BLaER1 (cell line): Measurements from ENCODE around the gene CD109.

ENCODE experiments used
- H3K27ac ChIP-seq: shearing (Covaris generic); formaldehyde crosslinking; 2 replicates; pipeline ENCODE4 v1.8.1; 2022
- H3K27me3 ChIP-seq: shearing (Covaris generic); formaldehyde crosslinking; 2 replicates; pipeline ENCODE4 v1.8.1; 2022
- H3K36me3 ChIP-seq: shearing (Covaris generic); formaldehyde crosslinking; 2 replicates; pipeline ENCODE4 v1.8.1; 2022
- H3K4me1 ChIP-seq: shearing (Covaris generic); formaldehyde crosslinking; 2 replicates; pipeline ENCODE4 v1.8.1; 2022
- H3K4me2 ChIP-seq: shearing (Covaris generic); formaldehyde crosslinking; 2 replicates; pipeline ENCODE4 v1.8.1; 2022
- H3K4me3 ChIP-seq: shearing (Covaris generic); formaldehyde crosslinking; 2 replicates; pipeline ENCODE4 v1.8.1; 2022
- H3K9ac ChIP-seq: shearing (Covaris generic); formaldehyde crosslinking; 2 replicates; pipeline ENCODE4 v1.8.1; 2022
- H3K9me3 ChIP-seq: shearing (Covaris generic); formaldehyde crosslinking; 2 replicates; pipeline ENCODE4 v1.8.1; 2022
- H4K20me1 ChIP-seq: shearing (Covaris generic); formaldehyde crosslinking; 2 replicates; pipeline ENCODE4 v1.8.1; 2022
- Cebpa-rat ChIP-seq: shearing (Covaris generic); IDR thresholded peaks from 2 replicates; pipeline ENCODE4 v1.8.1; 2022

Gene CD109

GRCh38 chr6:73695619-73696421 lies at the start of gene CD109:
CD109 (plus strand) TSS chr6:73696203; CDS start chr6:73696216, 13 bp downstream.
- H3K4me2 ChIP-seq, result peak within 1 kb of the TSS; percentile 90
- no peak within 1 kb of the TSS for H3K27ac ChIP-seq

GRCh38 chr6:73648166-73648565 lies 47.8 kb upstream of the CD109 start:
- no peak overlapping the region for H3K9ac ChIP-seq
- no peak for TF ChIP-seq Cebpa-rat
- peaks cover 9% of the 10 kb centered on the region for H3K4me1 ChIP-seq
- no peaks in the 10 kb centered on the region for H4K20me1 ChIP-seq
- no peak overlapping the region for H3K27ac ChIP-seq
- no peaks in the 10 kb centered on the region for H3K9me3 ChIP-seq
- no peak overlapping the region for H3K4me3 ChIP-seq
- no peak overlapping the region for H3K4me2 ChIP-seq
- peaks cover 10% of the 10 kb centered on the region; the same call in 1 of the 2 replicates for H3K36me3 ChIP-seq
- no peaks in the 10 kb centered on the region for H3K27me3 ChIP-seq

More at GRCh38 chr6:73695619-73696421, at the start of gene CD109:
- H3K4me3 ChIP-seq, result peak within 1 kb of the TSS; percentile 64
- TF ChIP-seq Cebpa-rat, result no peak
- H3K36me3 ChIP-seq, result no peaks in the 10 kb centered on the region
- H3K27me3 ChIP-seq, result peaks cover 45% of the 10 kb centered on the region
- peaks cover 11% of the 10 kb centered on the region for H3K4me1 ChIP-seq
- no peaks in the 10 kb centered on the region for H4K20me1 ChIP-seq
- H3K9ac ChIP-seq, result no peak within 1 kb of the TSS
- peaks cover 16% of the 10 kb centered on the region for H3K9me3 ChIP-seq

GRCh38 chr6:73649783-73650182 lies 46.2 kb upstream of the CD109 start:
- no peak overlapping the region for H3K4me2 ChIP-seq
- H3K9me3 ChIP-seq, result no peaks in the 10 kb centered on the region

GRCh38 chr6:73652637-73653570 lies 43.1 kb upstream of the CD109 start:
- Histone ChIP-seq H3K4me2 (peak overlapping the region; percentile 90), H3K27ac (peak overlapping the region; percentile 95), H3K9ac (peak overlapping the region; percentile 94), H3K9me3 (no peaks in the 10 kb centered on the region), H3K36me3 (peaks cover 10% of the 10 kb centered on the region; the same call in 1 of the 2 replicates), H3K4me3 (peak overlapping the region; percentile 99), H3K4me1 (peaks cover 21% of the 10 kb centered on the region), H4K20me1 (no peaks in the 10 kb centered on the region), H3K27me3 (no peaks in the 10 kb centered on the region)
- no peak for TF ChIP-seq Cebpa-rat

More at GRCh38 chr6:73649783-73650182, 46.2 kb upstream of the CD109 start:
- Histone ChIP-seq H3K4me1 (peaks cover 13% of the 10 kb centered on the region), H3K27ac (no peak overlapping the region), H4K20me1 (no peaks in the 10 kb centered on the region), H3K36me3 (peaks cover 10% of the 10 kb centered on the region; the same call in 1 of the 2 replicates), H3K9ac (no peak overlapping the region), H3K27me3 (no peaks in the 10 kb centered on the region), H3K4me3 (no peak overlapping the region)
- no peak for TF ChIP-seq Cebpa-rat

GRCh38 chr6:73653571-73654424 lies 42.2 kb upstream of the CD109 start, which contains the start of gene SLC17A5:
SLC17A5 (minus strand) TSS chr6:73653992; CDS start chr6:73653886, 106 bp downstream.
- peak within 1 kb of the TSS; percentile 95 for H3K27ac ChIP-seq
- H3K4me1 ChIP-seq, result peaks cover 21% of the 10 kb centered on the region
- no peaks in the 10 kb centered on the region for H3K9me3 ChIP-seq
- no peak for TF ChIP-seq Cebpa-rat
- peaks cover 10% of the 10 kb centered on the region; the same call in 1 of the 2 replicates for H3K36me3 ChIP-seq
- peak within 1 kb of the TSS; percentile 99 for H3K4me3 ChIP-seq
- H3K4me2 ChIP-seq, result peak within 1 kb of the TSS; percentile 90
- peak within 1 kb of the TSS; percentile 94 for H3K9ac ChIP-seq
- no peaks in the 10 kb centered on the region for H3K27me3 ChIP-seq
- no peaks in the 10 kb centered on the region for H4K20me1 ChIP-seq

GRCh38 chr6:73655341-73655917 lies 40.6 kb upstream of the CD109 start:
- no peak overlapping the region; the same call in 1 of the 2 replicates for H3K27ac ChIP-seq
- H3K4me1 ChIP-seq, result peaks cover 21% of the 10 kb centered on the region
- no peaks in the 10 kb centered on the region for H4K20me1 ChIP-seq
- peak overlapping the region; percentile 99 for H3K4me3 ChIP-seq
- H3K9ac ChIP-seq, result peak overlapping the region; percentile 94; the same call in 1 of the 2 replicates
- no peaks in the 10 kb centered on the region for H3K9me3 ChIP-seq
- no peak for TF ChIP-seq Cebpa-rat
- peak overlapping the region; percentile 90 for H3K4me2 ChIP-seq
- H3K27me3 ChIP-seq, result no peaks in the 10 kb centered on the region
- no peaks in the 10 kb centered on the region for H3K36me3 ChIP-seq

- no peak for TF ChIP-seq Cebpa-rat
- H3K4me3 ChIP-seq, result no peak overlapping the region
- no peaks in the 10 kb centered on the region for H3K36me3 ChIP-seq
- H3K9ac ChIP-seq, result no peak overlapping the region
- H3K4me2 ChIP-seq, result no peak overlapping the region
- no peak overlapping the region for H3K27ac ChIP-seq
- H4K20me1 ChIP-seq, result no peaks in the 10 kb centered on the region
- peaks cover 21% of the 10 kb centered on the region for H3K4me1 ChIP-seq
- no peaks in the 10 kb centered on the region for H3K27me3 ChIP-seq
- H3K9me3 ChIP-seq, result no peaks in the 10 kb centered on the region; the same call in 1 of the 2 replicates
Observed at GRCh38 chr6:73656531-73657145, 39.4 kb upstream of the CD109 start.

GRCh38 chr6:73657201-73657600 lies 38.8 kb upstream of the CD109 start:
- H3K27ac ChIP-seq, result no peak overlapping the region
- TF ChIP-seq Cebpa-rat, result no peak
- no peaks in the 10 kb centered on the region for H3K27me3 ChIP-seq
- no peak overlapping the region for H3K9ac ChIP-seq
- no peak overlapping the region for H3K4me3 ChIP-seq
- no peaks in the 10 kb centered on the region for H4K20me1 ChIP-seq
- no peaks in the 10 kb centered on the region; the same call in 1 of the 2 replicates for H3K9me3 ChIP-seq
- H3K4me1 ChIP-seq, result peaks cover 16% of the 10 kb centered on the region
- H3K36me3 ChIP-seq, result no peaks in the 10 kb centered on the region
- no peak overlapping the region for H3K4me2 ChIP-seq
